Measurements from ENCODE around the gene ZNF618. TPM values are rescaled to one million over a fixed set of nuclear protein-coding genes. Genes with fewer than 3 reads are reported as not detected.

The ZNF618 gene
- total RNA-seq, 1 experiment from 2014 or later, result not detected

DNA sequence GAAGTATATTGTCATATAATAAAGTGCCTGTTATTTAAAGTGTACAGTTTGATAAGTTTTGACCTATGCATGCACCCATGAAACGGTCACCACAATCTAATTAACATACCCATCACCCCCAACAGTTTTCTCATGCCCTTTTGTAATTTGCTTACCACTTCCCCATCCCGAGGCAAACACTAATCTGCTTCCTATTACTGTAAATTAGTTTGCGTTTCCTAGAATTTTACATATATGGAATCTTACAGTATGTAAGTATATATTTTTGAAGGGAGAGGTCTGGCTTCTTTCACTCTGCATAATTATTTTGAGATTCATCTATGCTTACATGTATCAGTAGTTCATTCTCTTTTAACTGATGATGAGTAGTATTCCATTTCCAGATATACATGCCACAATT is 145.5 kb downstream of the ZNF618 start:
- Histone ChIP-seq H3K79me2 (ENCODE audit: low read length) (no peaks in the 10 kb centered on the region), H4K20me1 (ENCODE audit: insufficient read depth, low read depth, low read length) (no peaks in the 10 kb centered on the region), H3K4me1 (ENCODE audit: low read length) (no peaks in the 10 kb centered on the region), H3K9me2 (replicated peaks; ENCODE audit: insufficient read depth, low read length) (no peaks in the 10 kb centered on the region), H3K27ac (ENCODE audit: low read length) (no peak overlapping the region), H3K9ac (ENCODE audit: low read length) (no peak overlapping the region), H2AFZ (ENCODE audit: low read length) (no peak overlapping the region), H3K36me3 (ENCODE audit: insufficient read depth, low read length) (no peaks in the 10 kb centered on the region), H3K27me3 (ENCODE audit: low read length) (no peaks in the 10 kb centered on the region), H3K4me2 (ENCODE audit: low read depth, low read length, poor library complexity, severe bottlenecking) (no peak overlapping the region), H3K4me3 (ENCODE audit: low read length) (no peak overlapping the region), H3K9me3 (ENCODE audit: low read length) (peaks cover 7% of the 10 kb centered on the region; the same call in 1 of the 2 replicates)
- no peak for DNase-seq

GRCh38 chr9:114023961-114024360 is 147.9 kb downstream of the ZNF618 start:
- H3K4me1 ChIP-seq (ENCODE audit: low read length), result no peaks in the 10 kb centered on the region
- DNase-seq, result no peak
- H3K27ac ChIP-seq (ENCODE audit: low read length), result no peak overlapping the region
- no peak overlapping the region for H3K4me3 ChIP-seq (ENCODE audit: low read length)
- H3K79me2 ChIP-seq (ENCODE audit: low read length), result no peaks in the 10 kb centered on the region
- no peaks in the 10 kb centered on the region for H3K36me3 ChIP-seq (ENCODE audit: insufficient read depth, low read length)
- H3K9me2 ChIP-seq (replicated peaks; ENCODE audit: insufficient read depth, low read length), result no peaks in the 10 kb centered on the region
- H3K9me3 ChIP-seq (ENCODE audit: low read length), result peaks cover 7% of the 10 kb centered on the region; the same call in 1 of the 2 replicates
- H4K20me1 ChIP-seq (ENCODE audit: insufficient read depth, low read depth, low read length), result no peaks in the 10 kb centered on the region
- H2AFZ ChIP-seq (ENCODE audit: low read length), result no peak overlapping the region
- H3K27me3 ChIP-seq (ENCODE audit: low read length), result no peaks in the 10 kb centered on the region
- no peak overlapping the region for H3K9ac ChIP-seq (ENCODE audit: low read length)
- H3K4me2 ChIP-seq (ENCODE audit: low read depth, low read length, poor library complexity, severe bottlenecking), result no peak overlapping the region

DNA sequence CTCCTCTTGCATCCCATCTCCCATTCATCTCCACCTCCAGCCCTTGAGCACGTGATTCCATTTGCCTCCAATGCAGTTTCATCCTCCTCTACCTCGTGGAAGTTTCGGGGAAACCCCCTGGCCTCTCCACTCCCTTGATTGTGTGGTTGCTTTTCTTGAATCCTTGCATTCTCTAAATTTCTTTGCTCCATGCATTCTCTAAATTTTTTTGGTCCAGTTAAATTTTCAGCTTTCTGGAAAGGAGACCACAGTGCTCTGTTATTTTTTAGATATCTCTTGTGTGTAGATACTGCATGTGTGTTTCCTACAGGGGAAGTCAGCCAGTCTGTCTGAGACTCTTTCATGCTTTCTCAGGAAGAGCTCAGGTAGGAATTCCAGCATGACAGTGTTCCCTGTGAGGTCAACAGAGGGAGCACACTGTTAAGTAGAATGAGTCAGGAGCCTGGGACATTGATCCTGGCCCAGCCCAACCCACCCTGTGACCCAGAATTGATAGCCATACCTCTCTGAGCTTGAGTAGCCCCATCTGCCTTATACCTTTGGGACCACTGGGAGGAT is 149.2 kb downstream of the ZNF618 start:
- no peak overlapping the region for H3K27ac ChIP-seq (ENCODE audit: low read length)
- H3K9ac ChIP-seq (ENCODE audit: low read length), result no peak overlapping the region
- no peaks in the 10 kb centered on the region for H3K4me1 ChIP-seq (ENCODE audit: low read length)
- H3K4me3 ChIP-seq (ENCODE audit: low read length), result no peak overlapping the region
- H3K27me3 ChIP-seq (ENCODE audit: low read length), result no peaks in the 10 kb centered on the region
- H3K36me3 ChIP-seq (ENCODE audit: insufficient read depth, low read length), result no peaks in the 10 kb centered on the region
- peaks cover 7% of the 10 kb centered on the region; the same call in 1 of the 2 replicates for H3K9me3 ChIP-seq (ENCODE audit: low read length)
- no peaks in the 10 kb centered on the region for H3K79me2 ChIP-seq (ENCODE audit: low read length)
- H2AFZ ChIP-seq (ENCODE audit: low read length), result no peak overlapping the region
- no peaks in the 10 kb centered on the region for H4K20me1 ChIP-seq (ENCODE audit: insufficient read depth, low read depth, low read length)
- no peak overlapping the region for H3K4me2 ChIP-seq (ENCODE audit: low read depth, low read length, poor library complexity, severe bottlenecking)
- H3K9me2 ChIP-seq (replicated peaks; ENCODE audit: insufficient read depth, low read length), result no peaks in the 10 kb centered on the region
- no peak for DNase-seq

DNA sequence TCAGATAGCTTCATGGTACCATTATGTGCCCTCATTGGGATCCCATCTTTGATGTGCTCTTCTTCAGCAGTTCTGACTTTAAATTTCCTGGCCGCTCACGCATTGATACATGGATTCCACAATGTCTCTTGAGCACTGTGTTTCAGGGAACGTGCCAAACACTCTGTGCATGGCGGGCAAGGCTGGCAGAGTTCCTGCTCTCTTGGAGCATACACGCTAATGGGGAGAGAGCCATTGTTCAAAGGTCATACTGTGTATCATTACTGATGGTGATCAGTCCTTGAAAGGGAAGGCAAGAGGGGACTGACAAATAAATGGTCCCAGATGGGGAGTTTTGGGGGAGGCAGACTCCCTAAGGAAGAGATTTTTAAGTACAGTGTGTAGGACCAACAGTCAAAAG is 149.7 kb downstream of the ZNF618 start:
- Histone ChIP-seq H3K9me2 (replicated peaks; ENCODE audit: insufficient read depth, low read length) (no peaks in the 10 kb centered on the region), H3K4me3 (ENCODE audit: low read length) (no peak overlapping the region), H2AFZ (ENCODE audit: low read length) (no peak overlapping the region), H4K20me1 (ENCODE audit: insufficient read depth, low read depth, low read length) (no peaks in the 10 kb centered on the region), H3K27me3 (ENCODE audit: low read length) (no peaks in the 10 kb centered on the region), H3K79me2 (ENCODE audit: low read length) (no peaks in the 10 kb centered on the region), H3K4me1 (ENCODE audit: low read length) (no peaks in the 10 kb centered on the region), H3K27ac (ENCODE audit: low read length) (no peak overlapping the region), H3K4me2 (ENCODE audit: low read depth, low read length, poor library complexity, severe bottlenecking) (no peak overlapping the region), H3K9me3 (ENCODE audit: low read length) (peaks cover 7% of the 10 kb centered on the region; the same call in 1 of the 2 replicates), H3K9ac (ENCODE audit: low read length) (no peak overlapping the region), H3K36me3 (ENCODE audit: insufficient read depth, low read length) (no peaks in the 10 kb centered on the region)
- DNase-seq, result no peak

- H3K9me3 ChIP-seq (ENCODE audit: low read length), result peaks cover 7% of the 10 kb centered on the region; the same call in 1 of the 2 replicates
- H3K9me2 ChIP-seq (replicated peaks; ENCODE audit: insufficient read depth, low read length), result no peaks in the 10 kb centered on the region
- H2AFZ ChIP-seq (ENCODE audit: low read length), result no peak overlapping the region
- no peaks in the 10 kb centered on the region for H4K20me1 ChIP-seq (ENCODE audit: insufficient read depth, low read depth, low read length)
- no peaks in the 10 kb centered on the region for H3K79me2 ChIP-seq (ENCODE audit: low read length)
- DNase-seq, result no peak
- no peak overlapping the region for H3K4me2 ChIP-seq (ENCODE audit: low read depth, low read length, poor library complexity, severe bottlenecking)
- H3K27me3 ChIP-seq (ENCODE audit: low read length), result no peaks in the 10 kb centered on the region
- no peak overlapping the region for H3K4me3 ChIP-seq (ENCODE audit: low read length)
- H3K4me1 ChIP-seq (ENCODE audit: low read length), result no peaks in the 10 kb centered on the region
- H3K36me3 ChIP-seq (ENCODE audit: insufficient read depth, low read length), result no peaks in the 10 kb centered on the region
- no peak overlapping the region for H3K27ac ChIP-seq (ENCODE audit: low read length)
- H3K9ac ChIP-seq (ENCODE audit: low read length), result no peak overlapping the region
Measured at GRCh38 chr9:114026335-114026734, 150.2 kb downstream of the ZNF618 start.

DNA sequence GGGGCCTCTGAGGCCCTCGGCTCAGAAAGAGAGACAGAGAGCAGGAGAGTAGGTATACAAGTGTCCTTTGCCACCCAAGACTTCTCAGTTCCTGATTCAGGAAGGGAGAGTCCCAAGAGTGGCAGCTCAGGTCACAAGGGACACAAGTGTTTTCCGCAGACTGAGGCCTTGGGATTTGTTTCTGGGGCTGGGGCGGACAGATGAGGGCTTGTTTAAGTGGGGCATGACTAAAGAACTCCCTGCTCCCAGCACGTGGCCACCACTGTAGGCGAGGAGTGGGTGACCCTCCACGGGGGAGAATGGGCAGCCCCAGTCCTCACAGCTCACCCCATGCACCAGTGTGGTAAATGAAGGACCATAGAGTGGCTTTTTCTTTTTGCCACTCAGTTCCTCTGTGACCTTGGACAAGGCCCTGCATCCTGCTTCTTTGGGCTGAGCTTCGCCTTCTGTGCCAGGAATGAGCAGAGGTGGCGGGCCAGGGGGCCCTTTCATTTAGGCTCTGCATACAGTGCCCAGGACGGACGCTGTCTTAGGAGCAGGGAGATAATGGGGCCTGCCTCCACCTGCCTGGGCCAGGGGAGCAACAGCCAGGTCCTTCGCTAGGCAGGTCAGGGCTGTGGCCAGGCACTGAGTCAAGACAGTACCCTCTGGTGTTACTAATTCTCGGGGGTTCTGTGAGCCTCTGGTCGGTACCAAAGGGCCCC is 151.2 kb downstream of the ZNF618 start:
- Histone ChIP-seq H3K9me2 (replicated peaks; ENCODE audit: insufficient read depth, low read length) (no peaks in the 10 kb centered on the region), H3K36me3 (ENCODE audit: insufficient read depth, low read length) (no peaks in the 10 kb centered on the region), H3K4me1 (ENCODE audit: low read length) (no peaks in the 10 kb centered on the region), H3K4me2 (ENCODE audit: low read depth, low read length, poor library complexity, severe bottlenecking) (no peak overlapping the region), H2AFZ (ENCODE audit: low read length) (no peak overlapping the region), H3K9ac (ENCODE audit: low read length) (no peak overlapping the region), H3K9me3 (ENCODE audit: low read length) (peaks cover 7% of the 10 kb centered on the region; the same call in 1 of the 2 replicates), H4K20me1 (ENCODE audit: insufficient read depth, low read depth, low read length) (no peaks in the 10 kb centered on the region), H3K4me3 (ENCODE audit: low read length) (no peak overlapping the region), H3K79me2 (ENCODE audit: low read length) (no peaks in the 10 kb centered on the region), H3K27me3 (ENCODE audit: low read length) (no peaks in the 10 kb centered on the region), H3K27ac (ENCODE audit: low read length) (no peak overlapping the region)
- DNase-seq, result no peak

DNA sequence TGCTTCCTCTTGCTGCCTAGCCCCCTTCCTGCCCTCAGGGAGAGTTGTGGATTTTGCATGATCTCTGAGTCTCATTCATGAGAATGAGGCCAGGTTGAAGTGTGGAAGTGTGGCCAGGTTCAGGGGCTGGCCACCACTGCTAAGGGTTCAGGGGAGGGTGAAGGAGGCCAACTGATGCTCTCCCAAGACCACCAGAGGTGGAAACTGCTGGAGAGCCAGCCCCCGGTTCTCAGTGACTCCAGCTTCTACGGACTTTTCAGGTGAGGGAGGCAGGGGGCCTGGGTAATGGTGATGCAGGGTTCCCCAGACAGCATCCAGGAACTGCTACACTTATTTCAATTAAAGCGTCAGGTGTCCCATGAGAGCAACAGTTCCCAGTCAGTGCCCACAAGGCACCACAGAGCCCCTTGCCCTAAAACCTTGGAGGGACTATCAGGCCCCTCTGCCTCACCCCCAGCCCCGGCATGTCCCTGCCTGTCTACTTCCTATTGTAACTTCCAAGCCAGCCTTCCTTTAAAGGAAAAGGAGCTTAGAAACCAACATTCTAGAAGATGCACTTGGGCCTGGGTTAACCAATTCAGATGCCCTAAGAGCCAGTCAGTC is 151.9 kb downstream of the ZNF618 start:
- no peaks in the 10 kb centered on the region for H4K20me1 ChIP-seq (ENCODE audit: insufficient read depth, low read depth, low read length)
- H3K9ac ChIP-seq (ENCODE audit: low read length), result no peak overlapping the region
- H2AFZ ChIP-seq (ENCODE audit: low read length), result no peak overlapping the region
- H3K27ac ChIP-seq (ENCODE audit: low read length), result no peak overlapping the region
- no peak overlapping the region for H3K4me3 ChIP-seq (ENCODE audit: low read length)
- H3K27me3 ChIP-seq (ENCODE audit: low read length), result no peaks in the 10 kb centered on the region
- H3K4me2 ChIP-seq (ENCODE audit: low read depth, low read length, poor library complexity, severe bottlenecking), result no peak overlapping the region
- H3K9me3 ChIP-seq (ENCODE audit: low read length), result peaks cover 4% of the 10 kb centered on the region; the same call in 1 of the 2 replicates
- H3K4me1 ChIP-seq (ENCODE audit: low read length), result no peaks in the 10 kb centered on the region
- no peaks in the 10 kb centered on the region for H3K79me2 ChIP-seq (ENCODE audit: low read length)
- H3K36me3 ChIP-seq (ENCODE audit: insufficient read depth, low read length), result no peaks in the 10 kb centered on the region
- H3K9me2 ChIP-seq (replicated peaks; ENCODE audit: insufficient read depth, low read length), result no peaks in the 10 kb centered on the region
- DNase-seq, result no peak

- Histone ChIP-seq H3K79me2 (ENCODE audit: low read length) (no peaks in the 10 kb centered on the region), H4K20me1 (ENCODE audit: insufficient read depth, low read depth, low read length) (no peaks in the 10 kb centered on the region), H3K27ac (ENCODE audit: low read length) (no peak overlapping the region), H3K36me3 (ENCODE audit: insufficient read depth, low read length) (no peaks in the 10 kb centered on the region), H3K4me2 (ENCODE audit: low read depth, low read length, poor library complexity, severe bottlenecking) (no peak overlapping the region), H3K27me3 (ENCODE audit: low read length) (no peaks in the 10 kb centered on the region), H2AFZ (ENCODE audit: low read length) (no peak overlapping the region), H3K9me3 (ENCODE audit: low read length) (no peaks in the 10 kb centered on the region), H3K4me1 (ENCODE audit: low read length) (no peaks in the 10 kb centered on the region), H3K9me2 (replicated peaks; ENCODE audit: insufficient read depth, low read length) (no peaks in the 10 kb centered on the region), H3K4me3 (ENCODE audit: low read length) (no peak overlapping the region), H3K9ac (ENCODE audit: low read length) (no peak overlapping the region)
- DNase-seq, result no peak
Measured at GRCh38 chr9:114028646-114029045, 152.5 kb downstream of the ZNF618 start.

All from Karpas-422 (cell line).